H1 (cell line): ENCODE measurements around the gene MBNL2. TPM values are rescaled to one million over a fixed set of nuclear protein-coding genes. Genes with fewer than 3 reads are reported as not detected.

Experiments
- CTCF ChIA-PET: fragments of 300-600 bp; sonication (Branson Sonifier 250); formaldehyde crosslinking; loops from one replicate; lab custom pipeline; 2021; ENCODE audit not compliant: partially characterized antibody; lab: Charles Lee
- POLR2A ChIA-PET: fragments of 300-600 bp; sonication (Branson Sonifier 250); formaldehyde crosslinking; loops from one replicate; lab custom pipeline; 2021; ENCODE audit warnings: inconsistent platforms; ENCODE audit not compliant: partially characterized antibody; lab: Charles Lee
- DNase-seq, 2 experiments: peaks; one replicate each; pipeline versions ENCODE4 v3.0.0 to v3.0.0-alpha.2; 2010 to 2022; ENCODE audit warnings: low spot score in 2 of 2, low read depth in 1 of 2, mixed read lengths in 1 of 2
- FAIRE-seq: peaks from 2 replicates; lab custom pipeline; 2011; peaks lifted over from hg19 to GRCh38; lab: Jason Lieb, UNC
- H2AFZ ChIP-seq: 2 replicates; pipeline ENCODE4 v1.8.1; 2012; ENCODE audit warnings: low read length, inconsistent platforms
- H2AK5ac ChIP-seq: 2 replicates; pipeline ENCODE4 v1.6.1; 2013; ENCODE audit warnings: low read depth, low read length
- H2BK120ac ChIP-seq: replicated peaks from 2 replicates; pipeline ENCODE3; 2013; ENCODE audit warnings: low read depth, low read length, inconsistent platforms
- H2BK12ac ChIP-seq: 2 replicates; pipeline ENCODE4 v1.6.1; 2013; ENCODE audit warnings: low read depth, low read length
- H2BK15ac ChIP-seq: 2 replicates; pipeline ENCODE4 v1.6.1; 2013; ENCODE audit warnings: low read length
- H2BK20ac ChIP-seq: 2 replicates; pipeline ENCODE4 v1.6.1; 2013; ENCODE audit warnings: low read length
- H2BK5ac ChIP-seq: 2 replicates; pipeline ENCODE4 v1.6.1; 2013; ENCODE audit warnings: low read depth, low read length
- H3K14ac ChIP-seq: 2 replicates; pipeline ENCODE4 v1.6.1; 2013; ENCODE audit warnings: inconsistent platforms; ENCODE audit not compliant: insufficient read length
- H3K18ac ChIP-seq: 2 replicates; pipeline ENCODE4 v1.6.1; 2013; ENCODE audit warnings: low read length; ENCODE audit errors: extremely low read depth
- H3K23ac ChIP-seq: 2 replicates; pipeline ENCODE4 v1.6.1; 2013; ENCODE audit warnings: inconsistent platforms; ENCODE audit not compliant: insufficient read length
- H3K23me2 ChIP-seq: 2 replicates; pipeline ENCODE4 v1.6.1; 2013; ENCODE audit warnings: low read depth, low read length
- H3K27ac ChIP-seq: 2 replicates; pipeline ENCODE4 v1.6.1; 2011; ENCODE audit warnings: low read depth, low read length, inconsistent platforms
- H3K27me3 ChIP-seq, 4 experiments: replicated peaks in 1 of 4; 1 replicate in 1 of 4; 2 replicates in 3 of 4; pipeline versions ENCODE4 v1.6.1 to v1.8.1; 2011 to 2013; ENCODE audit warnings: low read length in 3 of 4, mild to moderate bottlenecking in 3 of 4, inconsistent platforms in 2 of 4, mixed read lengths in 2 of 4, moderate library complexity in 1 of 4; ENCODE audit not compliant: control insufficient read depth in 3 of 4, insufficient read depth in 3 of 4; ENCODE audit errors: extremely low read depth in 1 of 4
- H3K36me3 ChIP-seq, 4 experiments: 2 replicates each; pipeline versions ENCODE4 v1.6.1 to v1.8.1; 2011 to 2013; ENCODE audit warnings: mild to moderate bottlenecking in 4 of 4, low read length in 3 of 4, moderate library complexity in 2 of 4, control low read depth in 1 of 4, inconsistent platforms in 1 of 4; ENCODE audit not compliant: insufficient read depth in 4 of 4, control insufficient read depth in 2 of 4
- H3K4ac ChIP-seq: replicated peaks from 2 replicates; pipeline ENCODE3; 2013; ENCODE audit warnings: low read length, low read depth, mixed read lengths, inconsistent platforms; ENCODE audit not compliant: insufficient read length
- H3K4me1 ChIP-seq, 4 experiments: replicated peaks in 1 of 4; 1 replicate in 1 of 4; 2 replicates in 3 of 4; pipeline versions ENCODE4 v1.6.1 to v1.8.1; 2011 to 2013; ENCODE audit warnings: low read length in 3 of 4, inconsistent platforms in 2 of 4, mixed read lengths in 1 of 4; ENCODE audit not compliant: insufficient read depth in 4 of 4, control insufficient read depth in 3 of 4
- H3K4me2 ChIP-seq, 2 experiments: 2 replicates each; pipeline versions ENCODE4 v1.6.1 to v1.8.1; 2011 to 2013; ENCODE audit warnings: low read depth in 2 of 2, low read length in 2 of 2, control low read depth in 1 of 2, inconsistent platforms in 1 of 2, mild to moderate bottlenecking in 1 of 2; ENCODE audit not compliant: insufficient read depth in 1 of 2
- H3K4me3 ChIP-seq, 4 experiments: fragments of 200-600, 300-600 bp in 1 of 4; sonication (generic), shearing (Covaris generic), sonication (Bioruptor Twin) in 1 of 4; 2 replicates each; pipeline versions ENCODE4 v1.5.1 to v1.8.1; 2011 to 2016; ENCODE audit warnings: low read length in 4 of 4, low read depth in 3 of 4, control low read depth in 2 of 4, inconsistent platforms in 2 of 4, mild to moderate bottlenecking in 2 of 4, mixed read lengths in 1 of 4, moderate library complexity in 1 of 4; ENCODE audit not compliant: insufficient read depth in 2 of 4; ENCODE audit errors: extremely low read depth in 1 of 4
- H3K56ac ChIP-seq: replicated peaks from 2 replicates; pipeline ENCODE3; 2013; ENCODE audit warnings: low read depth, mild to moderate bottlenecking, mixed read lengths, low read length, inconsistent platforms; ENCODE audit not compliant: insufficient read length
- H3K79me1 ChIP-seq: 2 replicates; pipeline ENCODE4 v1.6.1; 2013; ENCODE audit warnings: low read depth, low read length, control low read depth
- H3K79me2 ChIP-seq, 2 experiments: 2 replicates each; pipeline versions ENCODE4 v1.6.1 to v1.8.1; 2012 to 2013; ENCODE audit warnings: low read length in 2 of 2, mild to moderate bottlenecking in 2 of 2, inconsistent platforms in 1 of 2; ENCODE audit not compliant: insufficient read depth in 2 of 2, control insufficient read depth in 1 of 2
- H3K9ac ChIP-seq, 4 experiments: replicated peaks in 1 of 4; 1 replicate in 1 of 4; 2 replicates in 3 of 4; pipeline versions ENCODE4 v1.6.1 to v1.8.1; 2011 to 2013; ENCODE audit warnings: low read depth in 3 of 4, low read length in 3 of 4, control low read depth in 2 of 4, mild to moderate bottlenecking in 2 of 4, moderate library complexity in 2 of 4, inconsistent platforms in 1 of 4; ENCODE audit errors: extremely low read depth in 1 of 4
- H3K9me3 ChIP-seq, 2 experiments: 2 replicates each; pipeline versions ENCODE4 v1.6.1 to v1.8.1; 2012 to 2013; ENCODE audit warnings: mild to moderate bottlenecking in 2 of 2, moderate library complexity in 2 of 2, control low read depth in 1 of 2, inconsistent platforms in 1 of 2, low read depth in 1 of 2, low read length in 1 of 2, mixed read lengths in 1 of 2; ENCODE audit not compliant: insufficient read depth in 2 of 2
- H4K20me1 ChIP-seq, 2 experiments: replicated peaks in 1 of 2; 2 replicates each; pipeline versions ENCODE3 to v1.8.1; 2011 to 2013; ENCODE audit warnings: inconsistent platforms in 2 of 2, low read length in 2 of 2, mild to moderate bottlenecking in 1 of 2; ENCODE audit not compliant: insufficient read depth in 2 of 2, control insufficient read depth in 1 of 2
- H4K5ac ChIP-seq: 2 replicates; pipeline ENCODE4 v1.6.1; 2013; ENCODE audit warnings: low read length, low read depth, mixed read lengths, inconsistent platforms; ENCODE audit not compliant: insufficient read length
- H4K8ac ChIP-seq: 2 replicates; pipeline ENCODE4 v1.8.0; 2013; ENCODE audit warnings: mild to moderate bottlenecking, moderate library complexity, low read length, inconsistent platforms; ENCODE audit not compliant: insufficient read depth; ENCODE audit errors: extremely low read depth
- H4K91ac ChIP-seq: replicated peaks from 2 replicates; pipeline ENCODE3; 2013; ENCODE audit warnings: low read length, mixed read lengths, inconsistent platforms; ENCODE audit not compliant: insufficient read length
- ASH2L ChIP-seq: fragments of 200-600, 300-600 bp; sonication (generic); IDR thresholded peaks from one replicate; pipeline ENCODE4 v1.7.1; 2017; ENCODE audit warnings: low read length
- CBX8 ChIP-seq: fragments of 300-800, 300-1000 bp; sonication (generic); IDR thresholded peaks from 2 replicates; pipeline ENCODE4 v1.7.1; 2016; ENCODE audit warnings: low read depth, low read length, borderline replicate concordance
- CREB1 ChIP-seq: IDR thresholded peaks from 2 replicates; pipeline ENCODE4 v1.6.1; 2012; ENCODE audit warnings: inconsistent platforms
- FOSL1 ChIP-seq: IDR thresholded peaks from 2 replicates; pipeline ENCODE4 v1.6.1; 2011; ENCODE audit warnings: mild to moderate bottlenecking, low read depth, low read length, moderate library complexity; ENCODE audit not compliant: insufficient read depth
- RFX5 ChIP-seq: IDR thresholded peaks from 2 replicates; pipeline ENCODE4 v1.6.1; 2011; ENCODE audit warnings: low read depth, low read length, improper control_type of control experiment, borderline replicate concordance
- RNF2 ChIP-seq: fragments of 200-900, 300-1000 bp; sonication (generic); IDR thresholded peaks from 2 replicates; pipeline ENCODE4 v1.7.1; 2016; ENCODE audit warnings: borderline replicate concordance, low read depth, mild to moderate bottlenecking, antibody characterized with exemption, low read length; ENCODE audit not compliant: poor library complexity, severe bottlenecking; ENCODE audit errors: missing control alignments
- SP1 ChIP-seq: IDR thresholded peaks from 2 replicates; pipeline ENCODE4 v1.6.1; 2011; ENCODE audit warnings: low read depth, low read length
- TEAD4 ChIP-seq: IDR thresholded peaks from 2 replicates; pipeline ENCODE4 v1.6.1; 2012; ENCODE audit warnings: low read depth, low read length, inconsistent platforms, mixed read lengths
- WGBS, 2 experiments: shearing (Covaris generic) in 1 of 2; methylation state at CpG; one replicate each; pipeline versions ENCODE4 v1.1.6 to v1.1.7; 2013 to 2015; ENCODE audit warnings: low lambda C conversion rate in 2 of 2, mixed read lengths in 2 of 2, inconsistent platforms in 1 of 2, low coverage in 1 of 2, missing lambda C conversion rate in 1 of 2; ENCODE audit not compliant: insufficient replicate concordance in 2 of 2, insufficient coverage in 1 of 2, insufficient read length in 1 of 2; ENCODE audit errors: extremely low coverage in 1 of 2, missing lambda C conversion rate in 1 of 2; 5-methylcytosine and 5-hydroxymethylcytosine counted together
- polyA plus RNA-seq, 7 experiments: library from polyadenylated mRNA; depleted of rRNA in 3 of 7; stranded (reverse) in 5 of 7; unstranded in 2 of 7; fragments of >200 nt in 5 of 7; fragments of 200-250 nt in 2 of 7; gene quantifications; 1 replicate in 5 of 7; 2 replicates in 1 of 7; 4 replicates in 1 of 7; pipeline versions ENCODE4 v1.2.1 to v1.2.3, GENCODE V29; 2011 to 2013; ENCODE audit warnings: missing spikeins in 2 of 7, mixed read lengths in 2 of 7
- total RNA-seq: library from RNA; stranded (reverse); fragmentation: NEBNext Ultra II Directional; extraction: Animal tissue kit (Norgen Biotek cat#: 25700); gene quantifications from 2 replicates; pipeline ENCODE4 v1.2.1, GENCODE V29; 2021
- TF ChIP-seq, protein P1 (sequence below): IDR thresholded peaks from 2 replicates; pipeline ENCODE4 v1.6.1; 2011; ENCODE audit warnings: low read length, improper control_type of control experiment
- TF ChIP-seq, protein P2 (sequence below): IDR thresholded peaks from 2 replicates; pipeline ENCODE4 v1.6.1; 2012; ENCODE audit warnings: inconsistent platforms

Gene MBNL2
- total and polyA plus RNA-seq, 2 of the 8 experiments (the other 6 are each of a cell fraction or from before 2014, with no cell fraction given): 1.0 to 2.6 TPM

DNA sequence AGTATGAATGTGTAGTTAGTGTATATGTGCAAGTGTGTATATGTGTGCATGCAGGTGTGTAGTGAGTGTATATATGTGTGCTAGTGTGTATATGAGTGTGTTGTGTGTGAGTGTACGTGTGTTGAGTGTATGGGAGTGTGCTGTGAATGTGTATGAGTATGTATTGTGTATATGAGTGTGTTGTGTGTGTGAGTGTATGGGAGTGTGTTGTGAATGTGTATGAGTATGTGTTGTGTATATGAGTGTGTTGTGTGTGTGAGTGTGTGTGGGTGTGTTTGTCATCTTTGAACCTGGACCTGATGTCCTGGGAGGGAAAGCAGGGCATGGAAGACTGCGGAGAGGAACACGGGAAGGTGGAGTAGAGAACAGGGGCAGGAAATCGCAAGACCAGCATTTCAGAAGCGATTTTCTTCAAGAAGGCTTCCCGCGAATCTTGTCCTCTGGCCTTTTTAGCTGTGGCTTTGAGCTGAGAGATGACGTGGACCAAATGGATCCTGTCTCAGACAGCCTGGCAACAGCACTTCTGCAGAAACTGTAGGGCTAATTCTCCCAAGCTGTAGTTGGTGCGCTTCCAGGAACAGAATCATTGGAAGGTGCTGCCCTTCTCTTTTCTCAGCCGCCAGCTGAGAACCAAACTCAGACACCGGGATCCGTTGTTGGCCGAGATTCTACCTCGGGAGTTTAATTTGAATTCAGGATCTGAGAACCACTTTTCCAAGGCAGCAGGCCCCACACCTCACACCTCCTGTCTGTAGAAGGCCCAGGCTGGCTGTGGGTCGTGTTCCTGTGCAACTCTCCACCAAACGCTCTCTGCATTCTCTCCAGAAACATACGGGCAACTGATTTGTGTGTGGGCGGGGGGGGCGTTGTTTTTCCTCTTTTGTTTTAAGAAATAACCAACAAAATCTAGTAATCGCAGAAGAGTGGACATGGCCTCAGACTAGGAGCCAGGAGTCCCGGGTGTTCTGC, 117.2 kb downstream of the MBNL2 start:
- no peak overlapping the region for H3K23ac ChIP-seq
- peak overlapping the region; percentile 16 for H3K4ac ChIP-seq
- ChIA-PET POLR2A (no interaction called here), CTCF (no interaction called here)
- H3K27me3 ChIP-seq: no peaks in the 10 kb centered on the region
- no peak for FAIRE-seq
- no peak overlapping the region for H3K27ac ChIP-seq
- WGBS, 2 experiments: 91 to 100% methylated on average over 1 to 16 of the region's 21 CpGs
- DNase-seq: no peak
- 0 out of 7 replicates have a peak, but pooled peaks cover 0 to 2% (median 0%) of the 10 kb centered on the region in 4 experiments for H3K4me1 ChIP-seq
- H3K18ac ChIP-seq: no peak overlapping the region
- H3K9ac ChIP-seq: no peak overlapping the region
- H3K79me1 ChIP-seq: no peaks in the 10 kb centered on the region
- H3K36me3 ChIP-seq: no peaks in the 10 kb centered on the region
- H3K14ac ChIP-seq: no peak overlapping the region
- peak overlapping the region; percentile 96 for H3K56ac ChIP-seq
- H3K4me3 ChIP-seq: no peak overlapping the region
- no peak overlapping the region; the same call in 1 of the 2 replicates for H4K8ac ChIP-seq
- H2BK12ac ChIP-seq: peak overlapping the region; percentile 70; the same call in 1 of the 2 replicates
- no peak overlapping the region for H2BK120ac ChIP-seq
- no peaks in the 10 kb centered on the region for H3K79me2 ChIP-seq
- H4K91ac ChIP-seq: no peak overlapping the region
- no peak overlapping the region for H2BK20ac ChIP-seq
- no peak overlapping the region for H2BK5ac ChIP-seq
- no peak overlapping the region for H2AFZ ChIP-seq
- 0 out of 2 replicates have a peak overlapping the region, but pooled peaks have one; percentile 13 for H2BK15ac ChIP-seq
- H3K23me2 ChIP-seq: peaks cover 4% of the 10 kb centered on the region; the same call in 1 of the 2 replicates
- peaks cover 0 to 1% of the 10 kb centered on the region in 2 experiments for H4K20me1 ChIP-seq
- no peak overlapping the region for H4K5ac ChIP-seq
- H3K4me2 ChIP-seq: no peak overlapping the region
- peak overlapping the region; percentile 57; the same call in 1 of the 2 replicates for H2AK5ac ChIP-seq
- H3K9me3 ChIP-seq: no peaks in the 10 kb centered on the region
- TF ChIP-seq TEAD4 (no peak), RNF2 (no peak), ASH2L (no peak), SP1 (no peak), CBX8 (no peak), CREB1 (no peak), FOSL1 (no peak), RFX5 (no peak)
- TF ChIP-seq, protein P1, sequence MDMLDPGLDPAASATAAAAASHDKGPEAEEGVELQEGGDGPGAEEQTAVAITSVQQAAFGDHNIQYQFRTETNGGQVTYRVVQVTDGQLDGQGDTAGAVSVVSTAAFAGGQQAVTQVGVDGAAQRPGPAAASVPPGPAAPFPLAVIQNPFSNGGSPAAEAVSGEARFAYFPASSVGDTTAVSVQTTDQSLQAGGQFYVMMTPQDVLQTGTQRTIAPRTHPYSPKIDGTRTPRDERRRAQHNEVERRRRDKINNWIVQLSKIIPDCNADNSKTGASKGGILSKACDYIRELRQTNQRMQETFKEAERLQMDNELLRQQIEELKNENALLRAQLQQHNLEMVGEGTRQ: no peak
- TF ChIP-seq, protein P2, sequence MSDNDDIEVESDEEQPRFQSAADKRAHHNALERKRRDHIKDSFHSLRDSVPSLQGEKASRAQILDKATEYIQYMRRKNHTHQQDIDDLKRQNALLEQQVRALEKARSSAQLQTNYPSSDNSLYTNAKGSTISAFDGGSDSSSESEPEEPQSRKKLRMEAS: no peak
